GM12873 (cell line): ENCODE results near the gene TCF3.

Experiments used
- CTCF ChIP-seq: IDR thresholded peaks from 2 replicates; pipeline ENCODE4 v1.5.1; 2012; ENCODE audit warnings: low read depth, mild to moderate bottlenecking, moderate library complexity, low read length, control low read depth; ENCODE audit not compliant: insufficient read depth; ENCODE audit errors: missing control alignments

Gene TCF3

GRCh38 chr19:1633269-1633826 lies 19.1 kb downstream of the TCF3 start:
- no peak for TF ChIP-seq CTCF

GRCh38 chr19:1632462-1633268 lies 19.8 kb downstream of the TCF3 start:
- no peak for TF ChIP-seq CTCF

- TF ChIP-seq CTCF = no peak
Measured at GRCh38 chr19:1631557-1632100, 20.8 kb downstream of the TCF3 start.

- no peak for TF ChIP-seq CTCF
Measured at GRCh38 chr19:1630811-1631210, 21.6 kb downstream of the TCF3 start.

- no peak for TF ChIP-seq CTCF
Measured at GRCh38 chr19:1630012-1630411, 22.4 kb downstream of the TCF3 start.

- no peak for TF ChIP-seq CTCF
Measured at GRCh38 chr19:1629256-1629808, 23.1 kb downstream of the TCF3 start.

- no peak for TF ChIP-seq CTCF
Measured at GRCh38 chr19:1627194-1627593, 25.2 kb downstream of the TCF3 start.
